SJCRH30 (cell line): Measurements from ENCODE around the gene TRIM3. TPM values are rescaled to one million over a fixed set of nuclear protein-coding genes. Genes with fewer than 3 reads are reported as not detected.

Source experiments
- DNase-seq, 2 experiments: peaks; one replicate each; pipeline ENCODE4 v3.0.0-alpha.2; 2015 to 2020
- H3K27ac ChIP-seq: fragments of 250-450 bp; sonication (Bioruptor Pico); 2 replicates; pipeline ENCODE4 v1.5.1; 2020; ENCODE audit warnings: mild to moderate bottlenecking, moderate library complexity
- H3K27me3 ChIP-seq: fragments of 250-450 bp; sonication (Bioruptor Pico); 2 replicates; pipeline ENCODE4 v1.5.1; 2020; ENCODE audit warnings: mild to moderate bottlenecking, moderate library complexity
- H3K36me3 ChIP-seq: fragments of 250-450 bp; sonication (Bioruptor Pico); 2 replicates; pipeline ENCODE4 v1.5.1; 2020; ENCODE audit warnings: mild to moderate bottlenecking, moderate library complexity
- H3K4me1 ChIP-seq: fragments of 250-450 bp; sonication (Bioruptor Pico); 2 replicates; pipeline ENCODE4 v1.5.1; 2020; ENCODE audit warnings: mild to moderate bottlenecking, moderate library complexity
- H3K4me3 ChIP-seq: fragments of 250-450 bp; sonication (Bioruptor Pico); 2 replicates; pipeline ENCODE4 v1.5.1; 2020; ENCODE audit warnings: mild to moderate bottlenecking, moderate library complexity
- H3K9me3 ChIP-seq: fragments of 250-450 bp; sonication (Bioruptor Pico); replicated peaks from 2 replicates; pipeline ENCODE4 v1.5.1; 2020; ENCODE audit warnings: mild to moderate bottlenecking, moderate library complexity
- total RNA-seq: library from RNA; depleted of rRNA; stranded (reverse); fragments of >200 nt; shearing (Covaris generic); gene quantifications from 2 replicates; pipeline ENCODE4 v1.2.3, GENCODE V29; 2014

The TRIM3 gene
- total RNA-seq, 1 experiment from 2014 or later = 15.6 TPM

GRCh38 chr11:6486938-6487337, 13.2 kb upstream of the TRIM3 start:
- no peak overlapping the region for H3K27ac ChIP-seq
- peaks cover 55% of the 10 kb centered on the region for H3K36me3 ChIP-seq

GRCh38 chr11:6486256-6486655, 12.5 kb upstream of the TRIM3 start:
- Histone ChIP-seq H3K4me1 (no peaks in the 10 kb centered on the region), H3K27ac (no peak overlapping the region), H3K27me3 (no peaks in the 10 kb centered on the region), H3K9me3 (no peaks in the 10 kb centered on the region), H3K4me3 (no peak overlapping the region), H3K36me3 (peaks cover 52% of the 10 kb centered on the region)
- DNase-seq = no peak

More at GRCh38 chr11:6486938-6487337, 13.2 kb upstream of the TRIM3 start:
- Histone ChIP-seq H3K4me3 (no peak overlapping the region), H3K9me3 (no peaks in the 10 kb centered on the region), H3K4me1 (no peaks in the 10 kb centered on the region), H3K27me3 (no peaks in the 10 kb centered on the region)
- DNase-seq = no peak

GRCh38 chr11:6485661-6486060, 11.9 kb upstream of the TRIM3 start:
- Histone ChIP-seq H3K27ac (no peak overlapping the region), H3K27me3 (no peaks in the 10 kb centered on the region), H3K4me3 (no peak overlapping the region), H3K36me3 (peaks cover 52% of the 10 kb centered on the region), H3K4me1 (no peaks in the 10 kb centered on the region), H3K9me3 (no peaks in the 10 kb centered on the region)
- no peak for DNase-seq

DNA sequence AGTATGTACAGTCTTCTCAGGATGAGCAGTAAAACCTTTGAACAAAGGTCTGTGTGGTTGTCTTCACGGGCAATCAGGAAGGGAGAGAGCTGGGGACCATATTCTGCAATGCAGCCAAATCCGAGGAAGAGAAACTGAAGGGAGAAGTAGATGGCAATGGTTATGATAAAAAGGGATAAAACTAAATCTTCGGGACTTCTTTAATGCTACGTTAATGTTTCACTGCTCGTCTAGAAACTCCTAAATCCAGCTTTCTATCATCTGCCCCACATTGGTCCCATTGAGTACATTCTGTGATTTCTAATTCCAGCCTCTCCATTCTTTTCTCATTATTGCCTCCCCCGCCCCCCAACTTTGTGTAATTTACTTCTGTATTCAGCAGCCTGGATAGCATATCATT, 9.3 kb upstream of the TRIM3 start:
- H3K9me3 ChIP-seq = no peaks in the 10 kb centered on the region
- DNase-seq = no peak
- peaks cover 42% of the 10 kb centered on the region for H3K36me3 ChIP-seq
- H3K27me3 ChIP-seq = no peaks in the 10 kb centered on the region
- no peak overlapping the region for H3K4me3 ChIP-seq
- H3K4me1 ChIP-seq = peaks cover 3% of the 10 kb centered on the region; the same call in 1 of the 2 replicates
- no peak overlapping the region for H3K27ac ChIP-seq

GRCh38 chr11:6482441-6482840, 8.7 kb upstream of the TRIM3 start:
- Histone ChIP-seq H3K4me3 (peak overlapping the region; percentile 83), H3K27ac (no peak overlapping the region), H3K9me3 (no peaks in the 10 kb centered on the region), H3K36me3 (peaks cover 39% of the 10 kb centered on the region), H3K27me3 (no peaks in the 10 kb centered on the region), H3K4me1 (peaks cover 3% of the 10 kb centered on the region; the same call in 1 of the 2 replicates)
- no peak for DNase-seq

DNA sequence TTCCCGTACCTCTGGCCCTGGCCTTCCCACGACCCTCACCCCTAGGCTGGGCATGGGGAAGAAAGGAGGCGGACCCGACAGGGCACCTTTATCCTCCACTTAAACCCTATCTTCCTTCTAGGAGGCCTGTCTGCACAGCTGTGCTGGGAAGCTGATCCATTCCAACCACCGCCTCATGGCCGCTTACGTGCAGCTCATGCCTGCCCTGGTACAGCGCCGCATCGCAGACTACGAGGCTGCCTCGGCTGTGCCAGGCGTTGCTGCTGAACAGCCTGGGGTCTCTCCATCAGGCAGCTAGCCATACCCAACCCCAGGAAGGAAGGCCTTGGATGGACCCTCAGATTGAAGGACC, 8.2 kb upstream of the TRIM3 start:
- no peaks in the 10 kb centered on the region for H3K9me3 ChIP-seq
- peak in 1 of 2 experiments; percentile 12 for DNase-seq
- H3K4me3 ChIP-seq = peak overlapping the region; percentile 83
- peaks cover 34% of the 10 kb centered on the region for H3K36me3 ChIP-seq
- H3K27ac ChIP-seq = peak overlapping the region; percentile 82
- H3K4me1 ChIP-seq = peaks cover 3% of the 10 kb centered on the region; the same call in 1 of the 2 replicates
- H3K27me3 ChIP-seq = no peaks in the 10 kb centered on the region

GRCh38 chr11:6481012-6481923, 7.5 kb upstream of the TRIM3 start, which contains the start of the genes ARFIP2 and TIMM10B:
ARFIP2 (minus strand) TSS chr11:6481331; CDS start chr11:6480421, 910 bp downstream.
TIMM10B (plus strand) TSS chr11:6481501; CDS start chr11:6481517, 16 bp downstream.
- Histone ChIP-seq H3K9me3 (no peaks in the 10 kb centered on the region), H3K36me3 (peaks cover 30% of the 10 kb centered on the region), H3K27ac (peak within 1 kb of the TSS; percentile 82), H3K27me3 (no peaks in the 10 kb centered on the region), H3K4me1 (peaks cover 3% of the 10 kb centered on the region; the same call in 1 of the 2 replicates), H3K4me3 (peak within 1 kb of the TSS; percentile 83)
- DNase-seq = peak; percentile 96 to 97

DNA sequence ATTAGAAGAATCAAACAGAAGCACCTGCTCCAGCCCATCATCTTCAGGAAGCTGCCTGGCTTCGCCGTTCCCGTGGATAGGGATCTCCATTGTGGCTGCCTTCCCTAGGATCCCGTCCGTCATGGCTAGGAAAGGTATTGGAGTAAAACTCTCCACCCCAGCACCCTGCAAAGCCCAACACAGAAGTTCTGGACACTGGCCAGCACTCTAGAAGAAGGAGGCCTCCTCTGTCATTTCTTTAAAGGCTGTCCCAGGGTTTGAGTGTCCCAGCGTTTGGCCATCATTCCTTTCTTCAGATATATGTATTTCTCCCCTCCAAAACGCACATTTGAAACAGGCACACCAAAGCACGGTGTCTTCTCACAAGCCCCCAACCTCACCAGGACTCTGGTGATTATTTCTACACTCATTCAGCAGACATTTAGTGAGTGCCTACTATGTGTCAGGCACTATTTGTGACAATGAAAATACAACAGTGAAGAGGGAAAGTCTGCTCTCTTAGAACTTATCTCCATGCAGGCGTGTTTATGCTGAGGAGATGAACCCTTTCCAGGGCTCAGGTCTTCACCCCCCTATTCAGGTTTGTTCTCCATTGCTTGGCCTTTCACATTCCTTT, 6.7 kb upstream of the TRIM3 start:
- peaks cover 24% of the 10 kb centered on the region for H3K36me3 ChIP-seq

DNA sequence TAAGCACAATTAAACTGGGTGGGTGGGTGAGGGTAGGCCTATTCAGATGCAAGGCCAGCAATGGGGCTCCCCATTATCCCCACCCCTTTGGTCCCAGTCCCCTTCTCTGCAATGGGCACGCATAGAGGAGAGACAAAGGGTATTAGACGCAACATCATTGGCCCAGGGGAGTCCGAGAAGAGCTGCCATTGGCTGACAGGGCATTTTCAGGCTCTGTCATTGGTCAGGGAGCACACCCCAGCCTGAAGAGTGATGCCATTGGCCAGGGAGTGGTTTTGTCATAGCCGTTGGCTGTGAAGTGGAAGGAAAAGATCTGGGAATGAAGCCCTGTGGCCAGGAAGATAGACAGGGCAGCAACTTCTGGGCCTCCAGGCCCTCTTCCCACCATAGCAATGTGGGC, 2.8 kb upstream of the TRIM3 start:
- H3K36me3 ChIP-seq = no peaks in the 10 kb centered on the region; the same call in 1 of the 2 replicates
- H3K27me3 ChIP-seq = no peaks in the 10 kb centered on the region
- H3K9me3 ChIP-seq = no peaks in the 10 kb centered on the region
- H3K27ac ChIP-seq = no peak overlapping the region
- H3K4me1 ChIP-seq = peaks cover 3% of the 10 kb centered on the region; the same call in 1 of the 2 replicates
- no peak overlapping the region for H3K4me3 ChIP-seq
- no peak for DNase-seq

More for the DNA sequence above, 6.7 kb upstream of the TRIM3 start:
- Histone ChIP-seq H3K4me3 (peak overlapping the region; percentile 83), H3K27ac (peak overlapping the region; percentile 82), H3K27me3 (no peaks in the 10 kb centered on the region), H3K4me1 (peaks cover 3% of the 10 kb centered on the region; the same call in 1 of the 2 replicates), H3K9me3 (no peaks in the 10 kb centered on the region)
- DNase-seq = no peak

DNA sequence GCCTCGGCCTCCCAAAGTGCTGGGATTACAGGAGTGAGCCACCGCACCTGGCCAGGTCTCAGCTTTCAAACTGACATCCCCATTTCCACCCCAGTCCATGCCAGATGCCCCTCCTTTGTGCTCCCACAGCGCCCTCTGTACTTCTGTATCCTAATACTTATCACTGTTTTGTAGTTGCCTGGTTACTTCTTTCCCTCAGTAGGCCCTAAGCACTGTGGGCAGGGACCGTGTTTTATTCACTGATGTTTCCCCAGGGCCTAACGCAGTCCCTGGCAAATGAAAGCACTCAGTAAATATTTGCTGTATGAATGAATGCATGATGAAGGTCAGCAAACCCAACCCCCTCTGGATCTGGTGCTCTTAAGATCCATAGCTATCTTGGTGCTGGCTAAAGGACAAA, 2.2 kb upstream of the TRIM3 start:
- no peak overlapping the region for H3K4me3 ChIP-seq
- DNase-seq = no peak
- no peaks in the 10 kb centered on the region for H3K27me3 ChIP-seq
- H3K9me3 ChIP-seq = no peaks in the 10 kb centered on the region
- H3K36me3 ChIP-seq = no peaks in the 10 kb centered on the region; the same call in 1 of the 2 replicates
- H3K4me1 ChIP-seq = peaks cover 3% of the 10 kb centered on the region; the same call in 1 of the 2 replicates
- no peak overlapping the region for H3K27ac ChIP-seq

GRCh38 chr11:6474806-6475500, 1.2 kb upstream of the TRIM3 start:
- DNase-seq = peak in 1 of 2 experiments; percentile 10
- Histone ChIP-seq H3K36me3 (no peaks in the 10 kb centered on the region; the same call in 1 of the 2 replicates), H3K27ac (no peak overlapping the region), H3K4me1 (no peaks in the 10 kb centered on the region), H3K9me3 (no peaks in the 10 kb centered on the region), H3K4me3 (no peak overlapping the region), H3K27me3 (no peaks in the 10 kb centered on the region)

GRCh38 chr11:6474413-6474792, 662 bp upstream of the TRIM3 start:
- Histone ChIP-seq H3K27ac (peak overlapping the region; percentile 48; the same call in 1 of the 2 replicates), H3K36me3 (no peaks in the 10 kb centered on the region), H3K4me1 (no peaks in the 10 kb centered on the region), H3K4me3 (peak overlapping the region; percentile 86), H3K27me3 (no peaks in the 10 kb centered on the region), H3K9me3 (no peaks in the 10 kb centered on the region)
- no peak for DNase-seq

DNA sequence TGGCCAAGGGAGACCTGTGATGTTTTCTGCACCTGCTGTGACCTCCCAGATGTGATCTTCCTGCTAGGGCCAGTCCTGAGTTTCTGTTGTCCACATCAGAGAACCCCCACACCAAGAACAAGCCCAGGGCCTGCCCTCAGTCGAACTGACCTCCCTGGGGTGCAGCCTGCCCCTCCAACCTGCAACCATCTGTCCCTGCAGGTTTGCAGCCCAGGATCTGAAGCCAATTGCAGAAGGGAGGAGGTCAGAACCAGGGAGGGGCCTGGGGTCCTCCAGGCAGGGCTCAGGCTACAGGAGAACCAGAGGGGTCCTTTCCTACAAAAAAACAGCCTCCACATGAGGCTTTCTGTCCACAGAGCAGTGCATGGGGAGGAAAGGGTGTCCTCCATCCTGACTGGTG, 807 bp downstream of the TRIM3 start:
- Histone ChIP-seq H3K9me3 (no peaks in the 10 kb centered on the region), H3K27me3 (no peaks in the 10 kb centered on the region), H3K4me1 (no peaks in the 10 kb centered on the region; the same call in 1 of the 2 replicates), H3K4me3 (peak overlapping the region; percentile 86), H3K36me3 (no peaks in the 10 kb centered on the region), H3K27ac (no peak overlapping the region)
- DNase-seq = no peak

DNA sequence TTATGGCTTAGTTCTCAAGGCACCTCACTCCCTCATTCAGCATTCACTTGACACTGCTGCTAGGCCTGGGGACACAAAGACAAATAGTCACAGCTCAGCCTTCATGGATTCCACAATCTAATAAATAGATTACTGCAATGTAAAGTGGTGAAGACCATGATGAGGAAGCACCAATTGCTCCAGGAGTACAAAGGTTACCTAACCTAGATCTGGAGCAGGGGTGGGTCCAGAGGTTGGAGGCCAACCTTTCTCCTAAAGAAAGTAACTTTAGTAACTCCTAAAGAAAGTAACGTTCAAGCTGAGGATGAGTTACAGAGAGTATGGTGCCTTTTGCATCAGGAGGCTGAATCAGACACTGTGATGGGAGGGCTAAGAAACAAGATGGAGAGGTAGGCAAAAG, 4.1 kb downstream of the TRIM3 start:
- Histone ChIP-seq H3K27me3 (no peaks in the 10 kb centered on the region), H3K4me1 (no peaks in the 10 kb centered on the region; the same call in 1 of the 2 replicates), H3K4me3 (no peak overlapping the region), H3K36me3 (peaks cover 4% of the 10 kb centered on the region; the same call in 1 of the 2 replicates), H3K9me3 (no peaks in the 10 kb centered on the region), H3K27ac (no peak overlapping the region)
- DNase-seq = no peak
